ENCODE results near the gene SSBP3. TPM values are rescaled to one million over a fixed set of nuclear protein-coding genes. Genes with fewer than 3 reads are reported as not detected.

Gene SSBP3
- total RNA-seq, 1 donor from 2014 or later, result 84.1 TPM

DNA sequence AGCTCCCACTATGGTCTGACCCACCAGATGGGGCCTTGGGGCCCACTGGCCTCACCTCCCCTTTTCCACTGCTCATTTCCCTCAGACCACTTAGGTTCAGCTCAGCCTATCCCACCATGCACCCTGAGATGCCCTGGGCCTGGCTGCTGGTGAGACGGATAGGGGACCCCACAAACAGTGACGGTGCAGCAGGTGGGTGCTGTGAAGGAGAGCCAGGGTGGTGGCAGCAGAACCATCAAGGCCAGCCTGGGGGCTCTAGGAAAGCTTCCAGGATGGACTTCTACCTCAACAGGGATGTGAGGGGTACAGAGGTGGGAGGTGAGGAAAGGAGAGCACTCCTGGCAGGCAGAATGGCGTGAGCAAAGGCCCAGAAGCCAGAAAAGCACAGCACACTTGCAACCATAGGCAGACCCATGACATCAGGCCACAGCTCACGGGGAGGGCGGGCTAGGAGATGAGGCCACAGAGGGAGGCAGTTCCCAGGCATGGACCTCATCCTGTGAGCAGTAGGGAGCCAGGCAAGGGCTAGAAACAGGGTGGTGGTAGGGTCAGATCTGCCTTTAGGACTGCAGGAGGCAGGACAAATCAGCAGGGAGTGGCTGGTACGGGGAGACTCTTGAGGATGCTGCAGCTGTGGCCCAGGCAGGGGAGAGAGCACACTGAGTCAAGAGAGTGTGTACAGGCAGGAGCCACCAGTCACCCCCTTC, 229.4 kb downstream of the SSBP3 start:
- Mint-ChIP-seq H3K36me3 (ENCODE audit: low read depth) (no peaks in the 10 kb centered on the region), H3K27me3 (no peaks in the 10 kb centered on the region), H3K9me3 (no peaks in the 10 kb centered on the region), H3K4me3 (no peak overlapping the region), H3K4me1 (peaks cover 9% of the 10 kb centered on the region), H3K27ac (no peak overlapping the region)
- intact Hi-C loops (cut with micrococcal nuclease), result no loop called here
- DNase-seq, result no peak

Other genes starting within 250 kb of the SSBP3 start
- gene CYB5RL, start 206.4 kb downstream of the SSBP3 start, total RNA-seq, result 10.1 and 11.3 TPM in 2 replicates
- 158 and 162 TPM in 2 replicates for gene MRPL37, start 206.2 kb downstream of the SSBP3 start, total RNA-seq
- 1.3 and 1.6 TPM in 2 replicates for gene ACOT11, start 141.8 kb upstream of the SSBP3 start, total RNA-seq
- not detected in 2 replicates for gene FAM151A, start 217.1 kb upstream of the SSBP3 start, total RNA-seq
- 0.07 and 0.12 TPM in 2 replicates for gene MROH7, start 235.4 kb upstream of the SSBP3 start, total RNA-seq